ENCODE measurements around the gene DHFR2. TPM values are rescaled to one million over a fixed set of nuclear protein-coding genes. Genes with fewer than 3 reads are reported as not detected.

The DHFR2 gene
- total and polyA plus RNA-seq, 2 of the 4 experiments (the other 2 are of a cell fraction), result 1.1 to 2.3 TPM

GRCh38 chr3:94093151-94093550 is 30.4 kb upstream of the DHFR2 start:
- Histone ChIP-seq H3K4me2 (ENCODE audit: low read depth, low read length) (no peak overlapping the region), H2BK20ac (ENCODE audit: low read depth, low read length) (no peak overlapping the region), H4K20me1 (ENCODE audit: insufficient read depth, low read length) (no peaks in the 10 kb centered on the region), H4K5ac (ENCODE audit: low read depth, low read length) (no peak overlapping the region), H2AFZ (replicated peaks; ENCODE audit: low read length, poor library complexity) (no peak overlapping the region), H2BK15ac (ENCODE audit: low read depth, low read length) (no peak overlapping the region), H3K56ac (ENCODE audit: extremely low read depth, insufficient read depth, low read length) (no peak overlapping the region), H3K79me1 (ENCODE audit: low read depth in 1 of 2, low read length in 2 of 2) (no peaks in the 10 kb centered on the region; a peak in 1 of 4 replicates), H3K23ac (ENCODE audit: low read depth, low read length) (no peak overlapping the region), H2AK9ac (replicated peaks; ENCODE audit: low read depth, low read length, poor library complexity) (no peak overlapping the region), H3K18ac (ENCODE audit: low read depth, low read length) (no peak overlapping the region), H4K8ac (ENCODE audit: low read depth in 2 of 2, low read length in 2 of 2) (no peak overlapping the region), H3K9ac (ENCODE audit: low read depth, low read length) (no peak overlapping the region), H3K36me3 (ENCODE audit: control insufficient read depth, insufficient read depth, low read length) (peaks cover 12% of the 10 kb centered on the region), H3K4me3 (ENCODE audit: insufficient read depth, low read depth, low read length) (no peak overlapping the region), H2AK5ac (ENCODE audit: low read depth, low read length) (no peak overlapping the region), H3K27ac (ENCODE audit: insufficient read depth, low read length) (no peak overlapping the region), H2BK5ac (ENCODE audit: low read depth, low read length, poor library complexity, severe bottlenecking) (no peak overlapping the region), H3K4ac (ENCODE audit: low read depth, low read length) (no peak overlapping the region), H2BK120ac (ENCODE audit: low read depth, low read length) (no peak overlapping the region), H3K14ac (replicated peaks; ENCODE audit: low read depth, low read length) (no peak overlapping the region), H3K9me1 (ENCODE audit: insufficient read depth, low read length) (no peaks in the 10 kb centered on the region; the same call in 1 of the 2 replicates), H3K27me3 (ENCODE audit: control insufficient read depth, insufficient read depth, low read length) (no peaks in the 10 kb centered on the region), H4K91ac (ENCODE audit: insufficient read depth, low read depth, low read length) (no peak overlapping the region), H3K9me3 (ENCODE audit: control insufficient read depth, insufficient read depth, low read length) (no peaks in the 10 kb centered on the region), H3K4me1 (ENCODE audit: control insufficient read depth, insufficient read depth, low read length) (no peaks in the 10 kb centered on the region)
- CTCF ChIA-PET, result no interaction called here
- TF ChIP-seq CHD1 (IDR thresholded peaks at IDR 0.05; ENCODE audit: low read depth, low read length) (no peak), MAFK (IDR thresholded peaks at IDR 0.05; ENCODE audit: low read depth, low read length) (no peak), NFE2L2 (IDR thresholded peaks at IDR 0.05; ENCODE audit: low read depth, low read length) (no peak), BHLHE40 (IDR thresholded peaks at IDR 0.05; ENCODE audit: low read depth, low read length) (no peak), SMC3 (IDR thresholded peaks at IDR 0.05; ENCODE audit: low read depth, low read length) (no peak), CEBPB (IDR thresholded peaks at IDR 0.05; ENCODE audit: low read depth, low read length) (no peak), MAZ (IDR thresholded peaks at IDR 0.05; ENCODE audit: borderline replicate concordance, low read depth, low read length) (no peak), RFX5 (IDR thresholded peaks at IDR 0.05; ENCODE audit: low read depth, low read length) (no peak), MXI1 (IDR thresholded peaks at IDR 0.05; ENCODE audit: borderline replicate concordance, low read depth, low read length) (no peak), POLR2A (IDR thresholded peaks at IDR 0.05; ENCODE audit: low read depth, low read length) (no peak), RCOR1 (IDR thresholded peaks at IDR 0.05; ENCODE audit: insufficient replicate concordance, low read length) (no peak), RAD21 (IDR thresholded peaks at IDR 0.05; ENCODE audit: low read length) (no peak), FOS (IDR thresholded peaks at IDR 0.05; ENCODE audit: low read depth, low read length) (no peak)
- TF ChIP-seq, protein P1, sequence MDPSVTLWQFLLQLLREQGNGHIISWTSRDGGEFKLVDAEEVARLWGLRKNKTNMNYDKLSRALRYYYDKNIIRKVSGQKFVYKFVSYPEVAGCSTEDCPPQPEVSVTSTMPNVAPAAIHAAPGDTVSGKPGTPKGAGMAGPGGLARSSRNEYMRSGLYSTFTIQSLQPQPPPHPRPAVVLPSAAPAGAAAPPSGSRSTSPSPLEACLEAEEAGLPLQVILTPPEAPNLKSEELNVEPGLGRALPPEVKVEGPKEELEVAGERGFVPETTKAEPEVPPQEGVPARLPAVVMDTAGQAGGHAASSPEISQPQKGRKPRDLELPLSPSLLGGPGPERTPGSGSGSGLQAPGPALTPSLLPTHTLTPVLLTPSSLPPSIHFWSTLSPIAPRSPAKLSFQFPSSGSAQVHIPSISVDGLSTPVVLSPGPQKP (IDR thresholded peaks at IDR 0.05; ENCODE audit: borderline replicate concordance, low read depth, low read length), result no peak
- TF ChIP-seq, protein P2, sequence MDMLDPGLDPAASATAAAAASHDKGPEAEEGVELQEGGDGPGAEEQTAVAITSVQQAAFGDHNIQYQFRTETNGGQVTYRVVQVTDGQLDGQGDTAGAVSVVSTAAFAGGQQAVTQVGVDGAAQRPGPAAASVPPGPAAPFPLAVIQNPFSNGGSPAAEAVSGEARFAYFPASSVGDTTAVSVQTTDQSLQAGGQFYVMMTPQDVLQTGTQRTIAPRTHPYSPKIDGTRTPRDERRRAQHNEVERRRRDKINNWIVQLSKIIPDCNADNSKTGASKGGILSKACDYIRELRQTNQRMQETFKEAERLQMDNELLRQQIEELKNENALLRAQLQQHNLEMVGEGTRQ (IDR thresholded peaks at IDR 0.05; ENCODE audit: low read depth, low read length), result no peak
- TF ChIP-seq, protein P3, sequence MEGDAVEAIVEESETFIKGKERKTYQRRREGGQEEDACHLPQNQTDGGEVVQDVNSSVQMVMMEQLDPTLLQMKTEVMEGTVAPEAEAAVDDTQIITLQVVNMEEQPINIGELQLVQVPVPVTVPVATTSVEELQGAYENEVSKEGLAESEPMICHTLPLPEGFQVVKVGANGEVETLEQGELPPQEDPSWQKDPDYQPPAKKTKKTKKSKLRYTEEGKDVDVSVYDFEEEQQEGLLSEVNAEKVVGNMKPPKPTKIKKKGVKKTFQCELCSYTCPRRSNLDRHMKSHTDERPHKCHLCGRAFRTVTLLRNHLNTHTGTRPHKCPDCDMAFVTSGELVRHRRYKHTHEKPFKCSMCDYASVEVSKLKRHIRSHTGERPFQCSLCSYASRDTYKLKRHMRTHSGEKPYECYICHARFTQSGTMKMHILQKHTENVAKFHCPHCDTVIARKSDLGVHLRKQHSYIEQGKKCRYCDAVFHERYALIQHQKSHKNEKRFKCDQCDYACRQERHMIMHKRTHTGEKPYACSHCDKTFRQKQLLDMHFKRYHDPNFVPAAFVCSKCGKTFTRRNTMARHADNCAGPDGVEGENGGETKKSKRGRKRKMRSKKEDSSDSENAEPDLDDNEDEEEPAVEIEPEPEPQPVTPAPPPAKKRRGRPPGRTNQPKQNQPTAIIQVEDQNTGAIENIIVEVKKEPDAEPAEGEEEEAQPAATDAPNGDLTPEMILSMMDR (conservative IDR thresholded peaks at IDR 0.05; ENCODE audit: low read depth, low read length), result no peak
- no peak for DNase-seq
- BruUV-seq (replicated peaks), result no TSS peak
- no peak for ATAC-seq (ENCODE audit: low read depth)
- POLR2A ChIA-PET (ENCODE audit: unreplicated experiment), result no interaction called here
- dilution Hi-C loops (cut with HindIII; ENCODE audit: low sequenced_read_pairs, unreplicated experiment), result no loop called here
- in situ Hi-C loops (cut with MboI; ENCODE audit: low sequenced_read_pairs), result no loop called here
- no CpG with 5 or more reads among the region's 1 CpG for WGBS, 2 experiments (ENCODE audit: extremely low coverage in 2 of 2, insufficient read length in 1 of 2)
- intact Hi-C loops (cut with micrococcal nuclease), result no loop called here

Measured in IMR-90 (cell line).